H9 (cell line): Measurements from ENCODE around the gene TBATA. TPM values are rescaled to one million over a fixed set of nuclear protein-coding genes. Genes with fewer than 3 reads are reported as not detected.

ENCODE experiments used
- DNase-seq: peaks from one replicate; pipeline ENCODE4 v3.0.0-alpha.2; 2017
- H2AFZ ChIP-seq: one replicate; pipeline ENCODE4 v1.6.1; 2013; ENCODE audit warnings: mild to moderate bottlenecking, low read length, control low read depth, moderate library complexity
- H2AK5ac ChIP-seq: 2 replicates; pipeline ENCODE4 v1.6.1; 2013; ENCODE audit warnings: low read length, control low read depth, mixed read lengths; ENCODE audit not compliant: insufficient read length
- H2BK120ac ChIP-seq: one replicate; pipeline ENCODE4 v1.6.1; 2013; ENCODE audit warnings: low read depth, mild to moderate bottlenecking, low read length, control low read depth, inconsistent platforms; ENCODE audit not compliant: poor library complexity, severe bottlenecking
- H2BK12ac ChIP-seq: 2 replicates; pipeline ENCODE4 v1.6.1; 2013; ENCODE audit warnings: low read length, control low read depth, mixed read lengths, low read depth; ENCODE audit not compliant: insufficient read length
- H2BK15ac ChIP-seq: 2 replicates; pipeline ENCODE4 v1.6.1; 2013; ENCODE audit warnings: low read depth, low read length, control low read depth
- H2BK20ac ChIP-seq: one replicate; pipeline ENCODE4 v1.6.1; 2013; ENCODE audit warnings: low read depth, mild to moderate bottlenecking, low read length, control low read depth, inconsistent platforms; ENCODE audit not compliant: poor library complexity, severe bottlenecking
- H2BK5ac ChIP-seq: 2 replicates; pipeline ENCODE4 v1.6.1; 2013; ENCODE audit warnings: low read length, control low read depth, mixed read lengths; ENCODE audit not compliant: insufficient read length
- H3K14ac ChIP-seq: 2 replicates; pipeline ENCODE4 v1.6.1; 2013; ENCODE audit warnings: low read length, control low read depth; ENCODE audit not compliant: insufficient read depth
- H3K18ac ChIP-seq: 2 replicates; pipeline ENCODE4 v1.6.1; 2013; ENCODE audit warnings: low read depth, mild to moderate bottlenecking, mixed read lengths, low read length, control low read depth; ENCODE audit not compliant: insufficient read length
- H3K23ac ChIP-seq: 2 replicates; pipeline ENCODE4 v1.6.1; 2013; ENCODE audit warnings: low read length, control low read depth, mixed read lengths, low read depth; ENCODE audit not compliant: insufficient read length
- H3K23me2 ChIP-seq: 2 replicates; pipeline ENCODE4 v1.6.1; 2013; ENCODE audit warnings: low read depth, mild to moderate bottlenecking, mixed read lengths, low read length, control low read depth; ENCODE audit not compliant: insufficient read length, poor library complexity, severe bottlenecking
- H3K27ac ChIP-seq: 2 replicates; pipeline ENCODE4 v1.5.1; 2013; ENCODE audit warnings: low read length, control low read depth, mixed read lengths, low read depth; ENCODE audit not compliant: insufficient read length
- H3K27me3 ChIP-seq: 2 replicates; pipeline ENCODE4 v1.6.1; 2013; ENCODE audit warnings: low read length, control low read depth, inconsistent platforms; ENCODE audit not compliant: insufficient read depth
- H3K4ac ChIP-seq: 2 replicates; pipeline ENCODE4 v1.6.1; 2013; ENCODE audit warnings: low read depth, mild to moderate bottlenecking, control low read depth, inconsistent platforms, low read length, moderate library complexity
- H3K4me1 ChIP-seq: 2 replicates; pipeline ENCODE4 v1.6.1; 2013; ENCODE audit warnings: low read length, control low read depth, inconsistent platforms; ENCODE audit not compliant: insufficient read depth
- H3K4me2 ChIP-seq: 2 replicates; pipeline ENCODE4 v1.6.1; 2013; ENCODE audit warnings: low read length, control low read depth, mixed read lengths; ENCODE audit not compliant: insufficient read length, insufficient read depth
- H3K56ac ChIP-seq: 2 replicates; pipeline ENCODE4 v1.6.1; 2013; ENCODE audit warnings: low read depth, mild to moderate bottlenecking, mixed read lengths, low read length, control low read depth; ENCODE audit not compliant: insufficient read length
- H3K79me1 ChIP-seq: 2 replicates; pipeline ENCODE4 v1.6.1; 2013; ENCODE audit warnings: low read depth, mild to moderate bottlenecking, moderate library complexity, low read length, control low read depth, inconsistent platforms; ENCODE audit not compliant: insufficient read depth, poor library complexity, severe bottlenecking
- H3K79me2 ChIP-seq: 2 replicates; pipeline ENCODE4 v1.6.1; 2013; ENCODE audit warnings: low read length, control low read depth, inconsistent platforms; ENCODE audit not compliant: insufficient read depth
- H3K9ac ChIP-seq: 2 replicates; pipeline ENCODE4 v1.6.1; 2013; ENCODE audit warnings: low read length, control low read depth, mixed read lengths; ENCODE audit not compliant: insufficient read length; ENCODE audit errors: extremely low read depth
- H3K9me3 ChIP-seq: one replicate; pipeline ENCODE4 v1.6.1; 2013; ENCODE audit warnings: low read depth, low read length, inconsistent platforms; ENCODE audit not compliant: control insufficient read depth
- H3T11ph ChIP-seq: one replicate; pipeline ENCODE4 v1.6.1; 2013; ENCODE audit warnings: mild to moderate bottlenecking, low read length, control low read depth, inconsistent platforms
- H4K20me1 ChIP-seq: one replicate; pipeline ENCODE4 v1.6.1; 2013; ENCODE audit not compliant: control insufficient read depth, insufficient read length, insufficient read depth
- H4K5ac ChIP-seq: 2 replicates; pipeline ENCODE4 v1.6.1; 2013; ENCODE audit warnings: low read depth, mild to moderate bottlenecking, mixed read lengths, low read length, control low read depth; ENCODE audit not compliant: insufficient read length
- H4K8ac ChIP-seq: replicated peaks from 2 replicates; pipeline ENCODE4 v1.6.1; 2013; ENCODE audit warnings: low read length, control low read depth, mixed read lengths, low read depth; ENCODE audit not compliant: insufficient read length
- H4K91ac ChIP-seq: 2 replicates; pipeline ENCODE4 v1.6.1; 2013; ENCODE audit warnings: low read depth, mild to moderate bottlenecking, moderate library complexity, mixed read lengths, low read length, control low read depth; ENCODE audit not compliant: insufficient read length
- H3K27ac Mint-ChIP-seq, 3 experiments: 2 replicates in 2 of 3; 3 replicates in 1 of 3; pipeline ENCODE4 v1.8.0; 2020 to 2021; ENCODE audit warnings: mixed read lengths in 3 of 3, mild to moderate bottlenecking in 1 of 3, moderate library complexity in 1 of 3
- H3K27me3 Mint-ChIP-seq: 2 replicates; pipeline ENCODE4 v1.8.0; 2021; ENCODE audit warnings: low read depth, mild to moderate bottlenecking, moderate library complexity, mixed read lengths
- H3K36me3 Mint-ChIP-seq, 3 experiments: 2 replicates in 2 of 3; 3 replicates in 1 of 3; pipeline ENCODE4 v1.8.0; 2020 to 2021; ENCODE audit warnings: low read depth in 3 of 3, mixed read lengths in 3 of 3; ENCODE audit not compliant: insufficient read depth in 1 of 3
- H3K4me1 Mint-ChIP-seq, 2 experiments: 2 replicates each; pipeline ENCODE4 v1.8.0; 2020; ENCODE audit warnings: mixed read lengths in 2 of 2
- H3K4me3 Mint-ChIP-seq, 2 experiments: 2 replicates in 1 of 2; 3 replicates in 1 of 2; pipeline ENCODE4 v1.8.0; 2020 to 2021; ENCODE audit warnings: mild to moderate bottlenecking in 2 of 2, mixed read lengths in 2 of 2, moderate library complexity in 1 of 2
- H3K9me3 Mint-ChIP-seq, 2 experiments: 2 replicates in 1 of 2; 3 replicates in 1 of 2; pipeline ENCODE4 v1.8.0; 2020; ENCODE audit warnings: mild to moderate bottlenecking in 2 of 2, mixed read lengths in 2 of 2, moderate library complexity in 1 of 2
- WGBS: extraction: QIAGEN DNeasy Blood & Tissue Kit; methylation state at CpG from one replicate; pipeline ENCODE4 v1.1.7; 2013; ENCODE audit warnings: missing lambda C conversion rate, low lambda C conversion rate, mixed read lengths; ENCODE audit not compliant: insufficient read length; ENCODE audit errors: extremely low coverage; 5-methylcytosine and 5-hydroxymethylcytosine counted together
- total RNA-seq: library from RNA; stranded (reverse); gene quantifications from 2 replicates; pipeline ENCODE4 v1.2.1, GENCODE V29; 2021
- TF ChIP-seq, protein P1 (sequence below): fragments of 200-600 bp; sonication (generic); conservative IDR thresholded peaks from 3 replicates; pipeline ENCODE4 v1.8.0; 2021; ENCODE audit warnings: antibody characterized with exemption, mild to moderate bottlenecking

The TBATA gene
- total RNA-seq, 1 experiment from 2014 or later = not detected

- Histone ChIP-seq H3K27me3 (no peaks in the 10 kb centered on the region), H4K91ac (no peak overlapping the region), H3K27ac (no peak overlapping the region), H4K8ac (no peak overlapping the region), H2BK15ac (no peak overlapping the region), H3K23me2 (no peaks in the 10 kb centered on the region), H3K4me1 (peaks cover 6% of the 10 kb centered on the region; the same call in 1 of the 2 replicates), H3K56ac (no peak overlapping the region), H3T11ph (no peak overlapping the region), H2BK20ac (no peak overlapping the region), H3K4ac (no peak overlapping the region), H2AFZ (no peak overlapping the region), H2AK5ac (no peak overlapping the region), H3K23ac (no peak overlapping the region), H4K20me1 (no peaks in the 10 kb centered on the region), H2BK120ac (no peak overlapping the region), H2BK12ac (no peak overlapping the region), H3K18ac (no peak overlapping the region), H2BK5ac (no peak overlapping the region), H4K5ac (no peak overlapping the region), H3K79me1 (no peaks in the 10 kb centered on the region), H3K4me2 (no peak overlapping the region), H3K9ac (no peak overlapping the region), H3K9me3 (no peaks in the 10 kb centered on the region), H3K14ac (no peak overlapping the region), H3K79me2 (no peaks in the 10 kb centered on the region)
- H3K4me1 Mint-ChIP-seq = peaks cover 17 to 18% of the 10 kb centered on the region in 2 experiments
- WGBS = no CpG with 5 or more reads among the region's 2 CpGs
- H3K27me3 Mint-ChIP-seq = peaks cover 6% of the 10 kb centered on the region
- H3K27ac Mint-ChIP-seq = no peak overlapping the region
- TF ChIP-seq, protein P1, sequence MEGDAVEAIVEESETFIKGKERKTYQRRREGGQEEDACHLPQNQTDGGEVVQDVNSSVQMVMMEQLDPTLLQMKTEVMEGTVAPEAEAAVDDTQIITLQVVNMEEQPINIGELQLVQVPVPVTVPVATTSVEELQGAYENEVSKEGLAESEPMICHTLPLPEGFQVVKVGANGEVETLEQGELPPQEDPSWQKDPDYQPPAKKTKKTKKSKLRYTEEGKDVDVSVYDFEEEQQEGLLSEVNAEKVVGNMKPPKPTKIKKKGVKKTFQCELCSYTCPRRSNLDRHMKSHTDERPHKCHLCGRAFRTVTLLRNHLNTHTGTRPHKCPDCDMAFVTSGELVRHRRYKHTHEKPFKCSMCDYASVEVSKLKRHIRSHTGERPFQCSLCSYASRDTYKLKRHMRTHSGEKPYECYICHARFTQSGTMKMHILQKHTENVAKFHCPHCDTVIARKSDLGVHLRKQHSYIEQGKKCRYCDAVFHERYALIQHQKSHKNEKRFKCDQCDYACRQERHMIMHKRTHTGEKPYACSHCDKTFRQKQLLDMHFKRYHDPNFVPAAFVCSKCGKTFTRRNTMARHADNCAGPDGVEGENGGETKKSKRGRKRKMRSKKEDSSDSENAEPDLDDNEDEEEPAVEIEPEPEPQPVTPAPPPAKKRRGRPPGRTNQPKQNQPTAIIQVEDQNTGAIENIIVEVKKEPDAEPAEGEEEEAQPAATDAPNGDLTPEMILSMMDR = no peak
- DNase-seq = no peak
- H3K4me3 Mint-ChIP-seq = no peak overlapping the region
- no peaks in the 10 kb centered on the region for H3K36me3 Mint-ChIP-seq
- no peaks in the 10 kb centered on the region; a peak in 2 of 5 replicates for H3K9me3 Mint-ChIP-seq
Observed at GRCh38 chr10:70804421-70804808, 19.2 kb upstream of the TBATA start.
